Activated T-helper 17 cell treated with anti-CD3 and anti-CD28 coated beads, Interleukin-2, amount 50 U/mL, for 72 hours (primary cell): ENCODE measurements around the gene TMTC2. TPM values are rescaled to one million over a fixed set of nuclear protein-coding genes. Genes with fewer than 3 reads are reported as not detected.

ENCODE experiments used
- ATAC-seq: fragments of 150-1000 bp; cut with Tn5 transposase; replicated peaks from 2 replicates; pipeline ENCODE4 v1.10.0; 2021; ENCODE audit warnings: mild to moderate bottlenecking, moderate library complexity
- H3K27ac Mint-ChIP-seq: one replicate; pipeline ENCODE4 v1.8.0; 2022; ENCODE audit warnings: mixed read lengths
- H3K27me3 Mint-ChIP-seq: one replicate; pipeline ENCODE4 v1.8.0; 2022; ENCODE audit warnings: mixed read lengths
- H3K36me3 Mint-ChIP-seq: one replicate; pipeline ENCODE4 v1.8.0; 2022; ENCODE audit warnings: low read depth, mild to moderate bottlenecking, mixed read lengths
- H3K4me1 Mint-ChIP-seq: one replicate; pipeline ENCODE4 v1.8.0; 2022; ENCODE audit warnings: mixed read lengths
- H3K4me3 Mint-ChIP-seq: one replicate; pipeline ENCODE4 v1.8.0; 2022; ENCODE audit warnings: mild to moderate bottlenecking, mixed read lengths
- H3K9me3 Mint-ChIP-seq: one replicate; pipeline ENCODE4 v1.8.0; 2022; ENCODE audit warnings: mixed read lengths
- total RNA-seq, 2 donors: library from RNA; stranded (reverse); gene quantifications; one replicate each; pipeline ENCODE4 v1.2.3, GENCODE V29; 2022

Gene TMTC2
- total RNA-seq, 2 donors from 2014 or later: 5.8 to 11.2 TPM

- Mint-ChIP-seq H3K27ac (no peak overlapping the region), H3K4me1 (peaks cover 5% of the 10 kb centered on the region), H3K27me3 (no peaks in the 10 kb centered on the region), H3K9me3 (no peaks in the 10 kb centered on the region), H3K4me3 (no peak overlapping the region), H3K36me3 (no peaks in the 10 kb centered on the region)
- no peak for ATAC-seq
Observed at GRCh38 chr12:82805812-82806497, 119.2 kb downstream of the TMTC2 start.

GRCh38 chr12:82807132-82807737, 120.5 kb downstream of the TMTC2 start:
- ATAC-seq: no peak
- no peak overlapping the region for H3K27ac Mint-ChIP-seq
- H3K9me3 Mint-ChIP-seq: no peaks in the 10 kb centered on the region
- no peaks in the 10 kb centered on the region for H3K36me3 Mint-ChIP-seq
- no peaks in the 10 kb centered on the region for H3K27me3 Mint-ChIP-seq
- no peak overlapping the region for H3K4me3 Mint-ChIP-seq
- H3K4me1 Mint-ChIP-seq: peaks cover 5% of the 10 kb centered on the region

GRCh38 chr12:82810568-82810967, 123.9 kb downstream of the TMTC2 start:
- no peaks in the 10 kb centered on the region for H3K27me3 Mint-ChIP-seq
- H3K9me3 Mint-ChIP-seq: no peaks in the 10 kb centered on the region
- no peak overlapping the region for H3K27ac Mint-ChIP-seq
- no peaks in the 10 kb centered on the region for H3K4me1 Mint-ChIP-seq
- H3K4me3 Mint-ChIP-seq: no peak overlapping the region
- no peak for ATAC-seq
- H3K36me3 Mint-ChIP-seq: no peaks in the 10 kb centered on the region

GRCh38 chr12:82817368-82817767, 130.7 kb downstream of the TMTC2 start:
- Mint-ChIP-seq H3K27me3 (no peaks in the 10 kb centered on the region), H3K4me1 (no peaks in the 10 kb centered on the region), H3K9me3 (no peaks in the 10 kb centered on the region), H3K4me3 (no peak overlapping the region), H3K36me3 (no peaks in the 10 kb centered on the region), H3K27ac (no peak overlapping the region)
- ATAC-seq: peak; percentile 38

- ATAC-seq: no peak
- no peaks in the 10 kb centered on the region for H3K4me1 Mint-ChIP-seq
- no peaks in the 10 kb centered on the region for H3K36me3 Mint-ChIP-seq
- H3K4me3 Mint-ChIP-seq: no peak overlapping the region
- H3K9me3 Mint-ChIP-seq: no peaks in the 10 kb centered on the region
- H3K27ac Mint-ChIP-seq: no peak overlapping the region
- H3K27me3 Mint-ChIP-seq: no peaks in the 10 kb centered on the region
Observed at GRCh38 chr12:82818271-82819035, 131.7 kb downstream of the TMTC2 start.

DNA sequence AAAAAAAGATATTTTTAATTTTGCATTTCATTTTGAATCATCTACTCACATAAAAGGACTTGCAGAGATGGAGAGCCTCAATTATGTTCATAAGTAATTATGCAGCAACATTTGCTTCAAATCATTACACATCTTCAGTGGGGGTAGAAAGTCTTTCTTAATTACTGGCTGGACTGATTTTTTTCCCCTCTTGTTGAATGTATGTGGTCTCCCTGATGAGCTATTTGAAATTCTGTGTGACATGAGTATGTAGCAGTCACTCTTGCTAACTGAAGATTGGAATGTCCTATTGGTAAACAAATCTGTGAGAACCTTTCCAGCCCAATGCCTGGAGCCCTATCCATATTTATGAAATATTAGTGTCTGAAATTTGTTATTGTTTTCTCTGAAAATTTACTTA, 139.8 kb downstream of the TMTC2 start:
- H3K27ac Mint-ChIP-seq: no peak overlapping the region
- no peaks in the 10 kb centered on the region for H3K36me3 Mint-ChIP-seq
- no peak for ATAC-seq
- H3K4me1 Mint-ChIP-seq: no peaks in the 10 kb centered on the region
- H3K27me3 Mint-ChIP-seq: no peaks in the 10 kb centered on the region
- H3K9me3 Mint-ChIP-seq: no peaks in the 10 kb centered on the region
- H3K4me3 Mint-ChIP-seq: no peak overlapping the region

DNA sequence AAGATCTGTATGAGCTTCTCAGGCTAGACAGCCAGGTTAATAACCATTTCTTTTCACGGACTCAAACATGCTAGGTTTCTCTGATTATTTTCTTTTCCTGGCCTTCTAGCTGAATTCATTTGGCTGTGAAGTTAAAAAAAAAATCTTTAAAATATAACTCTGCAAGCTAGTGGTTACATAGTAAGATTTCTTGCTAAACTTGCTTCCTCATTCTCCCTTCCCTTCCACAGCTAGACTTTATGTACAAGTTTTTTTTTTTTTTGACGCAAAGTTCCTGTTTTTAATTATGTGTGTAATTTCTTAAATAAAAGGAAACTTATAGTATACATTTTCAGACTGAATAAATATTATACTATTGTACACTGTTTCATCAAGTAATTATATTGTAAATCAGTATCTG, 145.4 kb downstream of the TMTC2 start:
- ATAC-seq: no peak
- Mint-ChIP-seq H3K36me3 (no peaks in the 10 kb centered on the region), H3K27me3 (no peaks in the 10 kb centered on the region), H3K4me3 (no peak overlapping the region), H3K27ac (no peak overlapping the region), H3K4me1 (no peaks in the 10 kb centered on the region), H3K9me3 (no peaks in the 10 kb centered on the region)

DNA sequence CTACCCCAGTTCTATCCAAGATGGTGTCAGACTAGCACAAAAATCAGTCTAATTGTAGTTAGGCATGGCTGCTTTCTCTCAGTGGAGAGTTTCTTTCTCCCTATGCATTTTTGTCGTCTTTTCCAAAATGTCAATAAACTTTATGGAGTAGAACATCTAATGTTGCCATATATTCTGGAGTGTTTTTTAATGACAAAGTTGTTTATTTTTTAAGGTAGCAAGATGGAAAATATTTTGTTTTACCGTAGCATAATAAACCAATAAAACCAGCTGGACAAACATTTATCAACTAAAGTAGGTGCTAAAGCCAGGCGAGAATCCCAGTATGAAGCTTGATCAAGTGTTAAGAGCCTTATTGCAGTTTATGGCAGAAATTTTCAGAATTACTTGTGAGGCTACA, 146.3 kb downstream of the TMTC2 start:
- Mint-ChIP-seq H3K4me1 (no peaks in the 10 kb centered on the region), H3K27ac (no peak overlapping the region), H3K27me3 (no peaks in the 10 kb centered on the region), H3K4me3 (no peak overlapping the region), H3K36me3 (no peaks in the 10 kb centered on the region), H3K9me3 (no peaks in the 10 kb centered on the region)
- ATAC-seq: no peak

DNA sequence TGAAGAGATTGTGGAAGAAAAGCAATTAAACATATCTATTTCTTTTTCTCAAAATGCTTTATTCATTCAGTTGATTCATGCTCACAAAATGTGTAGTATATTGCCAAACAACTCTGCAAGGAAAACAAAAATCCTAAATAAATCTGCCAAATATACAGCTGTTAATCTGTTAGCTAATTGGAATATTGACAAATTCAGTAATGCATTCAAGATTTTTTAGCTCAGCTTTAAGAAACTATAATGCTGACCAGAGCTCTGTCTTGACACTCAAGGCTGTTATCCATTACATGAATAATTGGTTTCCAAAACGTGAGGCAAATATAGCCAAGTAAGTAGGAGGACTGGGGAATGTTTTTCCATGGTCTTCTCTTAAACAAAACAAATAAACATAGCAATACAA, 146.8 kb downstream of the TMTC2 start:
- H3K27ac Mint-ChIP-seq: no peak overlapping the region
- H3K9me3 Mint-ChIP-seq: no peaks in the 10 kb centered on the region
- no peaks in the 10 kb centered on the region for H3K36me3 Mint-ChIP-seq
- no peaks in the 10 kb centered on the region for H3K27me3 Mint-ChIP-seq
- H3K4me1 Mint-ChIP-seq: no peaks in the 10 kb centered on the region
- ATAC-seq: no peak
- no peak overlapping the region for H3K4me3 Mint-ChIP-seq

GRCh38 chr12:82835217-82835616, 148.5 kb downstream of the TMTC2 start:
- H3K27me3 Mint-ChIP-seq: no peaks in the 10 kb centered on the region
- H3K4me1 Mint-ChIP-seq: no peaks in the 10 kb centered on the region
- ATAC-seq: no peak
- H3K4me3 Mint-ChIP-seq: no peak overlapping the region
- H3K36me3 Mint-ChIP-seq: no peaks in the 10 kb centered on the region
- H3K27ac Mint-ChIP-seq: no peak overlapping the region
- no peaks in the 10 kb centered on the region for H3K9me3 Mint-ChIP-seq

- H3K27ac Mint-ChIP-seq: no peak overlapping the region
- no peaks in the 10 kb centered on the region for H3K4me1 Mint-ChIP-seq
- no peaks in the 10 kb centered on the region for H3K36me3 Mint-ChIP-seq
- no peaks in the 10 kb centered on the region for H3K9me3 Mint-ChIP-seq
- no peaks in the 10 kb centered on the region for H3K27me3 Mint-ChIP-seq
- H3K4me3 Mint-ChIP-seq: no peak overlapping the region
- ATAC-seq: peak; percentile 58
Observed at GRCh38 chr12:82838131-82838551, 151.4 kb downstream of the TMTC2 start.

- H3K9me3 Mint-ChIP-seq: no peaks in the 10 kb centered on the region
- no peaks in the 10 kb centered on the region for H3K27me3 Mint-ChIP-seq
- ATAC-seq: no peak
- H3K4me3 Mint-ChIP-seq: no peak overlapping the region
- no peaks in the 10 kb centered on the region for H3K4me1 Mint-ChIP-seq
- no peaks in the 10 kb centered on the region for H3K36me3 Mint-ChIP-seq
- no peak overlapping the region for H3K27ac Mint-ChIP-seq
Observed at GRCh38 chr12:82838827-82839226, 152.1 kb downstream of the TMTC2 start.

GRCh38 chr12:82839796-82840195, 153.1 kb downstream of the TMTC2 start:
- H3K4me3 Mint-ChIP-seq: no peak overlapping the region
- no peak for ATAC-seq
- H3K4me1 Mint-ChIP-seq: no peaks in the 10 kb centered on the region
- no peaks in the 10 kb centered on the region for H3K36me3 Mint-ChIP-seq
- no peak overlapping the region for H3K27ac Mint-ChIP-seq
- H3K27me3 Mint-ChIP-seq: no peaks in the 10 kb centered on the region
- H3K9me3 Mint-ChIP-seq: no peaks in the 10 kb centered on the region

GRCh38 chr12:82841487-82841904, 154.8 kb downstream of the TMTC2 start:
- Mint-ChIP-seq H3K4me1 (no peaks in the 10 kb centered on the region), H3K27ac (no peak overlapping the region), H3K9me3 (no peaks in the 10 kb centered on the region), H3K4me3 (no peak overlapping the region), H3K36me3 (no peaks in the 10 kb centered on the region), H3K27me3 (no peaks in the 10 kb centered on the region)
- no peak for ATAC-seq

DNA sequence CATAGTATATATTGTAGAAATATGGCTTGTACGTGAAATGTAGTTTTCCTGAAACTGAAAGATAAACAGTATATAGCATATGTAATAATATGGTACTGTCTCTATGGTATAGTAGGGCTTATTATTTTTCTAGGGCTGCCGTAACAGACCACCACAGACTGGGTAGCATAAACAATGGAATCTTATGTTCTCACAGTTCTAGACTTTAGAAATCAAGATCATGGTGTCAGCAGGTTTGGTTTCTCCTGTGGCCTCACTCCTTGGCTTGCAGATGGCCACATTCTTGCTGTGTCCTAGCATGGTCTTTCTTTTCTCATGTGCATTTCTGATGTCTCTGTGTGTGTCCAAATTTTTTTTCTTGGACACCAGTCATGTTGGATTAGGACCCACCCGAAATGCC, 155.8 kb downstream of the TMTC2 start:
- no peaks in the 10 kb centered on the region for H3K36me3 Mint-ChIP-seq
- no peaks in the 10 kb centered on the region for H3K4me1 Mint-ChIP-seq
- H3K27me3 Mint-ChIP-seq: no peaks in the 10 kb centered on the region
- no peaks in the 10 kb centered on the region for H3K9me3 Mint-ChIP-seq
- ATAC-seq: no peak
- H3K4me3 Mint-ChIP-seq: no peak overlapping the region
- H3K27ac Mint-ChIP-seq: no peak overlapping the region
